Thyroid gland (tissue), 4 donors: ENCODE results near the gene SCMH1.

Experiments used
- CTCF ChIP-seq, 6 experiments: fragments of 200-600 bp in 3 of 6; fragments of 450-650 bp in 3 of 6; sonication (generic) in 3 of 6; IDR thresholded peaks; one replicate each; pipeline ENCODE4 v1.5.1; 2016 to 2019; ENCODE audit warnings: antibody characterized with exemption in 6 of 6, mild to moderate bottlenecking in 2 of 6, inconsistent platforms in 1 of 6, moderate library complexity in 1 of 6
- POLR2A ChIP-seq, 2 donors: fragments of 450-650 bp; IDR thresholded peaks; one replicate each; pipeline ENCODE4 v1.6.1; 2017; ENCODE audit warnings: antibody characterized with exemption in 2 of 2, mild to moderate bottlenecking in 2 of 2, moderate library complexity in 1 of 2

DNA sequence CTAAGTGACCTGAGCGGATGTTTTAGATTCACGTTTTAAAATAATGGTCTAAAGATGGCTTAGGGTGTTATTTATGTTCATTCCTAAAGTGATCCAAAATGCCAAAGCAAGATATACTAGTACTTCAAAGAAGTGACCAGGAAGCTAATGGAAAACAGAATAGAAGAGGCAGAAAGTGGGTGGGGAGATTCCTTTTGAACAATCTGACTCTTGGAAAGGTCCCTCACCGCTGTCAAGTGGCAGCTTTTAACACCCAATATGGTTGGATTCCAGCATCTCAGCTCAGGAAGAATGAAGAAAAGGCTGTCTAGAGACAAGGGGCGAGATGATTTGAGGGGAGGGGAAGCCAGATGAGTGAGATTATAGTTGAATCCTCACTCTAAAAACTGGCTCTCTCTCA, 90.3 kb downstream of the SCMH1 start:
- no peak for TF ChIP-seq CTCF (IDR thresholded peaks at IDR 0.05)
- TF ChIP-seq POLR2A (IDR thresholded peaks at IDR 0.05) = no peak
